Transverse colon (tissue), 4 donors: ENCODE results near the gene DNAH7. TPM values are rescaled to one million over a fixed set of nuclear protein-coding genes. Genes with fewer than 3 reads are reported as not detected.

ENCODE experiments used
- DNase-seq: peaks from one replicate; pipeline ENCODE4 v3.0.0-alpha.2; 2019
- H3K27ac ChIP-seq, 4 donors: fragments of 200-600 bp; sonication (generic); 2 replicates each; pipeline ENCODE4 v1.5.1; 2016 to 2018; ENCODE audit warnings: inconsistent platforms in 4 of 4
- H3K27me3 ChIP-seq: fragments of 200-600 bp; sonication (generic); 2 replicates; pipeline ENCODE4 v1.5.1; 2017; ENCODE audit warnings: inconsistent platforms
- H3K36me3 ChIP-seq, 4 donors: fragments of 200-600 bp; sonication (generic); 2 replicates each; pipeline ENCODE4 v1.5.1; 2017 to 2019; ENCODE audit warnings: inconsistent platforms in 4 of 4
- H3K4me1 ChIP-seq, 4 donors: fragments of 200-600 bp; sonication (generic); 2 replicates each; pipeline ENCODE4 v1.5.1; 2017 to 2020; ENCODE audit warnings: inconsistent platforms in 4 of 4
- H3K4me3 ChIP-seq, 4 donors: fragments of 200-600 bp; sonication (generic); 1 replicate in 1 of 4; 2 replicates in 3 of 4; pipeline versions ENCODE4 v1.5.1 to v1.6.1; 2017 to 2019; ENCODE audit warnings: inconsistent platforms in 4 of 4
- H3K9me3 ChIP-seq, 2 donors: fragments of 200-600 bp; sonication (generic); 2 replicates each; pipeline ENCODE4 v1.5.1; 2017 to 2019; ENCODE audit warnings: inconsistent platforms in 2 of 2
- CTCF ChIP-seq, 5 experiments: fragments of 200-600 bp in 3 of 5; fragments of 450-650 bp in 2 of 5; sonication (generic) in 3 of 5; IDR thresholded peaks; 1 replicate in 2 of 5; 2 replicates in 3 of 5; pipeline ENCODE4 v1.5.1; 2016 to 2017; ENCODE audit warnings: antibody characterized with exemption in 5 of 5, inconsistent platforms in 3 of 5, mild to moderate bottlenecking in 2 of 5, moderate library complexity in 1 of 5
- EP300 ChIP-seq: sonication (generic); formaldehyde crosslinking; IDR thresholded peaks from one replicate; pipeline ENCODE4 v1.6.1; 2017; ENCODE audit warnings: antibody characterized with exemption, low read depth
- POLR2A ChIP-seq: fragments of 450-650 bp; IDR thresholded peaks from one replicate; pipeline ENCODE4 v1.6.1; 2016; ENCODE audit warnings: antibody characterized with exemption, mild to moderate bottlenecking, moderate library complexity
- POLR2AphosphoS5 ChIP-seq, 3 donors: sonication (generic); formaldehyde crosslinking; IDR thresholded peaks; one replicate each; pipeline ENCODE4 v1.6.1; 2016; ENCODE audit warnings: antibody characterized with exemption in 3 of 3
- WGBS, 2 donors: methylation state at CpG; one replicate each; pipeline ENCODE4 v1.1.5; 2018; ENCODE audit warnings: low coverage in 1 of 2; 5-methylcytosine and 5-hydroxymethylcytosine counted together
- in situ Hi-C, 4 donors: fragments of 200-750 bp; cut with MboI; loops; one replicate each; pipeline versions ENCODE4 v1.15.0 to v1.15.1; 2017; ENCODE audit warnings: low sequenced_read_pairs in 3 of 4, low pct_ligation_motif_present in 1 of 4, low pct_unique_long_range_greater_than_20kb in 1 of 4
- intact Hi-C: fragments of 100-400 bp; cut with DNase I; formaldehyde crosslinking; loops from one replicate; pipeline ENCODE4 v1.15.1; 2023; ENCODE audit warnings: low total_unique reads
- total RNA-seq, 4 donors: library from RNA; depleted of rRNA; stranded (reverse); fragments of >200 nt; gene quantifications; one replicate each; pipeline ENCODE4 v1.1.0, GENCODE V29; 2016

Gene DNAH7
- total RNA-seq, 4 donors from 2014 or later, result 1.8 to 56.9 (median 8.1) TPM

GRCh38 chr2:196077821-196078220 lies 9.2 kb upstream of the DNAH7 start:
- Histone ChIP-seq H3K27ac (peak overlapping the region in 2 of 4 donors; percentile 65 to 71), H3K36me3 (no peaks in the 10 kb centered on the region), H3K4me1 (peaks cover 0 to 36% (median 9%) of the 10 kb centered on the region in 4 donors), H3K4me3 (no peak overlapping the region), H3K27me3 (no peaks in the 10 kb centered on the region), H3K9me3 (no peaks in the 10 kb centered on the region)
- in situ Hi-C loops (loop anchor here in 2 of 4 donors (10.0 to 25.0 kb wide), 2 partner anchors 207 to 209 kb away; no protein-coding TSS in a partner anchor), intact Hi-C loops (no loop called here)
- TF ChIP-seq EP300 (no peak), CTCF (IDR thresholded peaks at IDR 0.05) (no peak), POLR2A (no peak), POLR2AphosphoS5 (IDR thresholded peaks at IDR 0.05) (peak in 1 of 3 donors; percentile 16)
- DNase-seq, result peak; percentile 23
- 19 to 41% methylated on average over 2 of the region's 2 CpGs for WGBS, 2 donors

GRCh38 chr2:196076778-196077568 lies 8.3 kb upstream of the DNAH7 start:
- WGBS, 2 donors, result 68 to 74% methylated on average over 3 to 5 of the region's 5 CpGs
- Histone ChIP-seq H3K4me3 (no peak overlapping the region), H3K27ac (peak overlapping the region in 2 of 4 donors; percentile 16 to 18), H3K36me3 (no peaks in the 10 kb centered on the region), H3K4me1 (peaks cover 0 to 39% (median 9%) of the 10 kb centered on the region in 4 donors), H3K27me3 (no peaks in the 10 kb centered on the region), H3K9me3 (no peaks in the 10 kb centered on the region)
- TF ChIP-seq CTCF (IDR thresholded peaks at IDR 0.05) (no peak), POLR2A (no peak), EP300 (no peak), POLR2AphosphoS5 (IDR thresholded peaks at IDR 0.05) (no peak)
- no peak for DNase-seq
- intact Hi-C loops, result no loop called here
- in situ Hi-C loops, result loop anchor here in 2 of 4 donors (10.0 to 25.0 kb wide), 2 partner anchors 208 to 210 kb away; no protein-coding TSS in a partner anchor

- no peak overlapping the region for H3K27ac ChIP-seq
- in situ Hi-C loops (loop anchor here in 2 of 4 donors (10.0 to 25.0 kb wide), 2 partner anchors 210 to 212 kb away; no protein-coding TSS in a partner anchor), intact Hi-C loops (no loop called here)
- H3K9me3 ChIP-seq, result no peaks in the 10 kb centered on the region
- no peak for DNase-seq
- H3K4me1 ChIP-seq, result peaks cover 0 to 39% (median 9%) of the 10 kb centered on the region in 4 donors
- H3K27me3 ChIP-seq, result no peaks in the 10 kb centered on the region
- 0 to 3% methylated on average over 1 of the region's 1 CpG for WGBS, 2 donors
- TF ChIP-seq POLR2AphosphoS5 (IDR thresholded peaks at IDR 0.05) (no peak), EP300 (no peak), POLR2A (no peak), CTCF (IDR thresholded peaks at IDR 0.05) (no peak)
- H3K36me3 ChIP-seq, result no peaks in the 10 kb centered on the region
- no peak overlapping the region for H3K4me3 ChIP-seq
Measured at GRCh38 chr2:196075196-196075595, 6.6 kb upstream of the DNAH7 start.

DNA sequence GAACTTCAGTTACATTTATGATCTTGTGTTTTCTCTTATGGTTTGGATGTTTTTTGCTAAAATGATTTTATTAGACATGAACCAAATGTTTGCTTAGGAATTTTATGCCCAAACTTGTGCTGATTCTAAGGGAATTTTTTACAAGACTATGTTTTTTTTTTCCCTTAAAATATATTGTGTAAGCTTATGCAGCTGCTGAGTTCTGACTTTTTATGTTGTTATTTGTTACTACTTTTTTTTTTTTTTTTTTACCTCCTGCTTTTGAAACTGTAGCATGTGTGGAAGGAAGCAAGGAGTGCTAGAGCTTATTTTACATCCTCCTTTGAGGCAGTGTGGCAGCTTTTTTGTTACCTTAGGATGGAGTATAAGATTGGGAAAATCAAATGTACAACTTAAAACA lies 6.0 kb upstream of the DNAH7 start:
- H3K36me3 ChIP-seq, result no peaks in the 10 kb centered on the region
- DNase-seq, result no peak
- H3K27me3 ChIP-seq, result no peaks in the 10 kb centered on the region
- no peak overlapping the region for H3K4me3 ChIP-seq
- peaks cover 0 to 35% (median 9%) of the 10 kb centered on the region in 4 donors for H3K4me1 ChIP-seq
- no peak overlapping the region for H3K27ac ChIP-seq
- TF ChIP-seq POLR2A, result no peak
- H3K9me3 ChIP-seq, result no peaks in the 10 kb centered on the region
- in situ Hi-C loops, result loop anchor here (10.0 to 25.0 kb wide), 3 partner anchors 210 to 412 kb away; partner anchors contain the start of gene SLC39A10 (in 4 of the 4)
- intact Hi-C loops, result no loop called here
